Stimulated activated CD8-positive, alpha-beta memory T cell treated with anti-CD3 and anti-CD28 coated beads, Interleukin-7, amount 100 ng/mL, for 24 hours (primary cell): Measurements from ENCODE around the gene BRAT1.

Experiments used
- DNase-seq: peaks from one replicate; pipeline ENCODE4 v3.0.0-alpha.2; 2020; ENCODE audit warnings: low read depth

BRAT1 gene

DNA sequence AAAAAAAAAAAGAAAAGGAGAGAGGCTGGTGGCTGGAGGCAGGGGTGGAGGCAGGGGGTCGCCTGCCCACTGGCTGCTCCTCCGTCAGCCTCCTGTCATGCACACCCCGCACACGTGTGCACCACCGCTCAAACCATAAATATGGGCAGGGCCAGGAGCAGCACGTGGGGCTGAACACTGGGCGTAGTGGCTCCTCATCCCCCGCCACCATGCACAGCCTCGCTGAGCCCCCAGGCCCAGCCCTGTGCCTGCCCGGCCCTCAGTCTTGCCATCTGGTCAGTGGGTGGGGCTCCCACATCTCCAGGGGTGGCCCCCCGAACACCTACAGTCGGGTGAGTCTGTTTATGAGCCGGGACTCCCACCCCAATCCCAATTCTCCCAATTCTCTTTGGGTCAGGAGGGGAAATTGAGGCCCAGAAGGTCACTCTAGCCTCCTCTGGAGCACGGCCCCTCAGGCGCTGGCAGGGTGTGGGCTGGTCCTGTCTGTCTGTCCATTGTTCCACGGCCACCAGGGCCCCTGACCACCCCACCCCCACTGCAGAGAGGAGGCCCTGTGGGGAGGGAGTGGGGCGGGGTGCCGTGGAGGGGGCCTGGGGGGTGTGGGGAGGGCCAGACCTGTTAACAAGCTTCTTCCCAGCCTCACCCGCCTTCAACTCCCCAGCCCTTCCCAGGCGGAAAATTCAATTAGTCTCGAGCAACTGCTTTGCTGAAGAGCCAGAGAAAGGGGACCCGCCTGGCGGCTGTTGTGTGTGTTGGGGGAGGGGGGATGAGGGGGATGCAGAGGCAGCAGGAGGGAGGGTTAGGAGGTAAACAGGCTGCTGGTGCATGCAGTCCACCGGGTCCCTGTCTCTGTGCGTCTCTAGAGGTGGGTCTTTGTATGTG is 59.7 kb downstream of the BRAT1 start:
- no peak for DNase-seq

DNA sequence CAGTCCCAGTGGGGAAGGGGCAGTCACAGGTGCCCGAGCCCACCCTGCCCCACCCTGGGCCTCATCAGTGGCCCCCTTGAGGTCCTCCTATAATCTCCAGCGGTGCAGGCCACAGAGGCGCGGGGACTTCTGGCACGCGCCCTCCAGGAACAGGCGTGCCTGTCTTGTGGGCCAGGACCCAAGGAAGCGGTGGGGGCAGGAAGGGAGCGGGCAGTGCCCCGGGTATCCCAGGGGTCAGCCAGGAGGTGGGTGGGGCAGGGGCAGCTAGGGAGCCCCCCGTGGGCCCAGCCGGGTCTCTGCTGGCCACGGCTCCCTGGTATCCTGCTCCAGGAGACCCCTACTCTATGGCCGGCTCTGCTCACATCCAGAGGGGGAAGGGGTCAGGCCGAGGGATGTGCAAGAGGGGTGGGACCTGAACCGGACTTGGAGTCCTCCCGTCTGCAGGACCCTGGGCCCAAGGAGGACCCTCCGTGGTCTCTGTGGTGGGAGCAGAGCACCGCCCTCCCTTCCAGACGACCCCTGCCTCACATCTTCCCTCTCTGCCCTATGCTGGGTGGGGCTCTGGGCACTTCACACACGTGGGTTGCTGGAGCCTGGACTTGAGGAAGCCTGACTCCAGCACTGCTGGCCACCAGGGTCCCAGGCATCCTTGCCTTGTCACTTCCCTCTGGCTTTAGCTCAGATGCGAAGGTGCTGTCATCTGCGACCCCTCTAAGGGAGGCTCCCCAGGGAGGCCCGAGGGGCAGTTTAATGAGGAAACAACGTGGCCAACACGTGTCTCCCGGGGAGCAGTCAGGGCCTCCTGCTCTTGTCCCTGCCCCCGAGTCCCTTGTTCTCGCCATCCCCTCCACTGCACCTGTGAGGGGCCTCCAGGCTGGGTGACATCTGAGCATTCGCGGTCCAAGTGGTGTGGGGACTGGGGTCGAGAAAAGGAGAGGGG is 60.9 kb downstream of the BRAT1 start:
- no peak for DNase-seq

DNA sequence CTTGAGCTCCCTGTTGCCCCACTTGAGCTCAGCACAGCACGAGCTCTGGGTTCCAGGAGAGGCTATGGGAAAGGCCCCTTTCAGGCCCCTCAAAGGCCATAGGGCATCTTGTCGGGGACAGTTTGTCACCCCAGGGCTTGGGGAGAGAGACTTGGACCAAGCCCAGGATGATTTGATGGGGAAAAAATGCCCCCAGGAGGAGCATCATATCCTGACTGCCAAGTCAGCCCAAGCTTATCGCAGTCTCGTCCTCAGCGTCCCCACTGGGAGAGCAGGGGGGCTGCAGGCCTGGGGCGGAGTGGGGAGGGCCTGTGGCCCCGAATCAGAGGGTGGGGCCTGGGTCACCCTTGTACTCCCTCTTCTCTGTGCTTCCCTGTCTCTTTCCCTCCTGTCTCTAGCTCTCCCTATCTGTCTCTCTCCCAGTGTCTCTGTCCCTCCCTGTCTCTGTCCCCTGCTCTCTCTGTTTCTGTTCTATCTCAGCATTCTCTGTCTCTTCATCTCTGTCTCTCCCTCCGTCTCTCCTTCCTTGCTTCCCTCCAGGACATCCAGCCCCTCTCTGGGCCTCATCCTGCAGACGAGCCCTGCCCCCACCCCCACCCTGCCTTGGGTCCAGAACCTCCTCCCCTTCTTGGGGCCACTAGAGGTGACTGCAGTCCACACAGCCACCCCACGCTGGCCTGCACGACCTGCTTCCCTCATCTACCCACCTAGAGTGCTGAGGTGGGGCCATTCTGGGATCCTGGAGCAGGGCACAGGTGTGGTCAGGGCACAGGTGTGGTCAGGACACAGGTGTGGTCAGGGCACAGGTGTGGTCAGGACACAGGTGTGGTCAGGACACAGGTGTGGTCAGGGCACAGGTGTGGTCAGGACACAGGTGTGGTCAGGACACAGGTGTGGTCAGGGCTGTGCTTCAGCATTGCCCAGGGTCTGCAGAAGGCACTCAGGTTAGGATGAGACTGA is 61.8 kb downstream of the BRAT1 start:
- no peak for DNase-seq

DNA sequence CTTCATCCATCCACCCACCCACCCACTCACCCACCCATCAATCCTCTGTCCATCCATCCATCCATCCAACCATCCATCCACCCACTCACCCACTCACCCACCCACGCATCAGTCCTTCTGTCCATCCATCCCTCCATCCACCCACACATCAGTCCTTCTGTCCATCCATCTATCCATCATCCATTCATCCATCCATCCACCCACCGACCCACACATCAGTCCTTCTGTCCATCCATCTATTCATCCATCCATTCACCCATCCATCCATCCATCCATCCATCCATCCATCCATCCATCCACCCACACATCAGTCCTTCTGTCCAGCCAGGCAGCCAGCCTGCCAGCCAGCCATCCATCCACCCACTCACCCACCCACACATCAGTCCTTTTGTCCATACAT is 63.3 kb downstream of the BRAT1 start:
- no peak for DNase-seq

DNA sequence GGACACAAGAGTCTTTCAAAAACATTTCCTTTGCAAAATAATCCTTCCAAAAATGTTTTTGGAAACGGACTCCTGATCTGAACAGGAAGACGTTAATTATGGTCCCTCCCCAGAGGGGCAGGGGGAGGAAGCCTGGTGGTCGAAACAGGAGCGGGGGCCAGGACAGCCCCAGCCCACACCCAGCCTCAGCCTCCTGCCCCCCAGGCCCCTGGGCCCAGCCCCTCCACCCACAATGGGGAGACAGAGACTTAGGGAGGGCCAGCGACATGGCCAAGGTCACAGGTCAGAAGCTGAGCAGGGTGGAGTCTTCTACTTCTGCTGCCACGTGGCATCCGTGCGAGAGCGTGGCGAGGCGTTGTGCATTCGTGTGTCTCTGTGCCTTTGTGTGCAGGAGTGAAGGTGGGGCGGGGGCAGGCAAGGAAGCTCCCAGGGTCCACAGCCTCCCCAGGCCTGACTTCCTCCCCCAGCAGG is 65.1 kb downstream of the BRAT1 start:
- DNase-seq: no peak

DNA sequence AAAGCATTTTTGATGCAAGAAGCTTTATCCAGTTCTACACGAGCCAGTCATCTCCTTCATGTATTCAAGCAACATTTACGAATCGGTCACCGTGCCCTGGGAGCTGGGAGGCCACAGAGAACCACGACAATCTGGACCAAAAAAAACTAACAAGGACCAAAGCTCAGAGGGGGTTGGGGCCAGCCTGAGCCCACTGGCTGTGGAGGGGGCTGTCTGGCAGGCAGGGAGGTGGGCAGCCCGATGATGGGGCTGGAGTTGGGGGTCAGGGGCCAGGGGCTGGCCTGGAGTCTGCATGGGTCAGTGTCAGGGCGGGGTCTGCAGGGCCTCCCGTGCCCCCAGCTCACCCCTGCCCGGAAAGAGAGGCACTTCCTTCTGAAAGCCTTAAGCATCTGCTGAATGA is 66.6 kb downstream of the BRAT1 start:
- no peak for DNase-seq

DNA sequence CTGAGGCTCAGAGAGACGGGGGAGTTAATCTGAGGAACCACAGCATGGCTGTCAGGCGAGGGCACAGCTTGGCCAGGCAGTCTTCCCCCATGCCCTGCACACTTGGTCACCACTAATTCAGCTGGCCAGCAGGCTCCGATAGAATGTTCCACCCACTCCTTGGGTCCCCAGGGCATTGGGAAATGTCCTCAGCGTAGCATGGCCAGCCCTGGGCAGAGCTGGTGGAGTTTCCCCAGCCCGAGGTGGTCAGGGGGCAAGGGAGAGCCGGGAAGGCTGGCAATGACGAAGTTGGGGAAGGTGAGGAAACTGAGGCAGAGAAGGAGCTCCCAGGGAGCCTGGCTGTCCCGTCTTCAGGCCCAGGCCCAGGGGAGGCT is 67.1 kb downstream of the BRAT1 start:
- no peak for DNase-seq
